HepG2 (cell line): ENCODE results near the gene TIAM1. TPM values are rescaled to one million over a fixed set of nuclear protein-coding genes. Genes with fewer than 3 reads are reported as not detected.

Experiments used
- ATAC-seq: fragments of 200-7000 bp; cut with Tn5 transposase; 3 replicates; pipeline ENCODE4 v1.9.1; 2020; ENCODE audit warnings: mild to moderate bottlenecking, moderate library complexity
- BruUV-seq: library from RNA; stranded (reverse); fragments of 400-500 nt; replicated peaks from 2 replicates; lab custom pipeline; 2021; lab: Mats Ljungman, UMichigan
- CTCF ChIA-PET: fragments of 300-600 bp; formaldehyde crosslinking; extraction: SDS; loops from one replicate; lab custom pipeline; 2021; ENCODE audit warnings: low total read pairs, inconsistent platforms, low intra/inter-chr PET ratio; lab: Yijun Ruan, JAX
- POLR2A ChIA-PET: fragments of 350-600 bp; sonication (Branson Sonifier 250); formaldehyde crosslinking; loops from one replicate; lab custom pipeline; 2020; ENCODE audit warnings: antibody characterized with exemption, inconsistent platforms; lab: Yijun Ruan, JAX
- DNase-seq: peaks from one replicate; pipeline ENCODE4 v3.0.0-alpha.2; 2015; ENCODE audit warnings: low spot score
- FAIRE-seq: peaks from 3 replicates; lab custom pipeline; 2011; peaks lifted over from hg19 to GRCh38; lab: Jason Lieb, UNC
- H2AFZ ChIP-seq: one replicate; pipeline ENCODE4 v1.6.1; 2011; ENCODE audit warnings: low read length, inconsistent platforms
- H3K27ac ChIP-seq: fragments of 300-600 bp; 3 replicates; pipeline ENCODE4 v1.8.0; 2011; ENCODE audit warnings: mixed run types, mild to moderate bottlenecking, mixed read lengths, low read length, inconsistent platforms; ENCODE audit not compliant: insufficient read depth; ENCODE audit errors: extremely low read length
- H3K27me3 ChIP-seq, 2 experiments: fragments of 200-600 bp in 1 of 2; 2 replicates in 1 of 2; 3 replicates in 1 of 2; pipeline versions ENCODE4 v1.6.0 to v1.8.0; 2011; ENCODE audit warnings: low read length in 2 of 2, mild to moderate bottlenecking in 2 of 2, moderate library complexity in 2 of 2, inconsistent platforms in 1 of 2; ENCODE audit not compliant: insufficient read depth in 2 of 2, control insufficient read depth in 1 of 2
- H3K36me3 ChIP-seq, 2 experiments: fragments of 200-600 bp in 1 of 2; replicated peaks in 1 of 2; 2 replicates in 1 of 2; 3 replicates in 1 of 2; pipeline versions ENCODE4 v1.5.1 to v1.8.0; 2011; ENCODE audit warnings: low read length in 2 of 2, inconsistent platforms in 1 of 2; ENCODE audit not compliant: insufficient read depth in 2 of 2, control insufficient read depth in 1 of 2
- H3K4me1 ChIP-seq: 2 replicates; pipeline ENCODE4 v1.5.1; 2012; ENCODE audit warnings: low read length, inconsistent platforms; ENCODE audit not compliant: insufficient read depth
- H3K4me2 ChIP-seq: 2 replicates; pipeline ENCODE4 v1.6.0; 2011; ENCODE audit warnings: low read depth, low read length, inconsistent platforms
- H3K4me3 ChIP-seq, 3 experiments: fragments of 200-600 bp in 1 of 3; sonication (generic), shearing (Covaris generic) in 1 of 3; replicated peaks in 1 of 3; 2 replicates each; pipeline ENCODE4 v1.5.1; 2011 to 2016; ENCODE audit warnings: low read length in 3 of 3, inconsistent platforms in 2 of 3, low read depth in 2 of 3, mild to moderate bottlenecking in 2 of 3, control low read depth in 1 of 3, mixed read lengths in 1 of 3; ENCODE audit not compliant: insufficient read depth in 1 of 3
- H3K79me2 ChIP-seq: one replicate; pipeline ENCODE4 v1.6.1; 2011; ENCODE audit warnings: low read length, inconsistent platforms; ENCODE audit not compliant: insufficient read depth
- H3K9ac ChIP-seq: 2 replicates; pipeline ENCODE4 v1.6.0; 2011; ENCODE audit warnings: mild to moderate bottlenecking, low read depth, low read length, inconsistent platforms; ENCODE audit not compliant: insufficient read depth
- H3K9me3 ChIP-seq: 2 replicates; pipeline ENCODE4 v1.5.1; 2012; ENCODE audit warnings: mild to moderate bottlenecking, low read length
- H4K20me1 ChIP-seq: 2 replicates; pipeline ENCODE4 v1.6.0; 2011; ENCODE audit warnings: inconsistent platforms, mild to moderate bottlenecking, low read length, moderate library complexity; ENCODE audit not compliant: insufficient read depth
- FOXM1 ChIP-seq: sonication (generic); formaldehyde crosslinking; IDR thresholded peaks from 2 replicates; pipeline ENCODE4 v1.5.0; 2020; ENCODE audit warnings: missing genetic modification reagents
- GABPB1 ChIP-seq: IDR thresholded peaks from 2 replicates; pipeline ENCODE4 v1.6.1; 2016; ENCODE audit warnings: mild to moderate bottlenecking, missing genetic modification reagents, moderate library complexity, missing compliant biosample characterization
- MTERF4 ChIP-seq: sonication (generic); formaldehyde crosslinking; IDR thresholded peaks from 2 replicates; pipeline ENCODE4 v1.8.0; 2023; ENCODE audit warnings: mild to moderate bottlenecking, missing genetic modification reagents
- SNAPC4 ChIP-seq: sonication (generic); formaldehyde crosslinking; IDR thresholded peaks from 2 replicates; pipeline ENCODE4 v1.4.0; 2020; ENCODE audit warnings: mild to moderate bottlenecking, missing genetic modification reagents
- STAT6 ChIP-seq: sonication (generic); formaldehyde crosslinking; IDR thresholded peaks from 2 replicates; pipeline ENCODE4 v1.4.0; 2020; ENCODE audit warnings: missing genetic modification reagents, mild to moderate bottlenecking, borderline replicate concordance
- ZFP1 ChIP-seq: IDR thresholded peaks from 2 replicates; pipeline ENCODE4 v1.6.1; 2016
- ZFP82 ChIP-seq: sonication (generic); formaldehyde crosslinking; IDR thresholded peaks from 2 replicates; pipeline ENCODE4 v1.5.1; 2020; ENCODE audit warnings: mild to moderate bottlenecking, missing genetic modification reagents, borderline replicate concordance
- ZMYM3 ChIP-seq: sonication (generic); formaldehyde crosslinking; IDR thresholded peaks from 2 replicates; pipeline ENCODE4 v1.5.1; 2020; ENCODE audit warnings: mild to moderate bottlenecking, missing genetic modification reagents
- WGBS: methylation state at CpG from one replicate; pipeline ENCODE4 v1.1.6; 2017; ENCODE audit warnings: low lambda C conversion rate; 5-methylcytosine and 5-hydroxymethylcytosine counted together
- in situ Hi-C: cut with HindIII; loops from 2 replicates; pipeline ENCODE4 v1.10.0; 2017; ENCODE audit warnings: low pct_unique_long_range_greater_than_20kb; ENCODE audit not compliant: extremely low pct_ligation_motif_present
- intact Hi-C: fragments of 100-400 bp; cut with micrococcal nuclease; formaldehyde crosslinking; loops from one replicate; pipeline ENCODE4 v1.10.0; 2022; ENCODE audit not compliant: unreplicated experiment
- polyA plus RNA-seq, 8 experiments: library from polyadenylated mRNA; depleted of rRNA in 3 of 8; stranded (reverse) in 7 of 8; unstranded in 1 of 8; fragments of >200 nt; fragmentation: Illumina TruSeq in 4 of 8; extraction: Trizol in 4 of 8; gene quantifications; 2 replicates each; pipeline versions ENCODE4 v1.2.1 to v1.2.3, GENCODE V29; 2011 to 2016; ENCODE audit warnings: low read depth in 4 of 8, missing spikeins in 1 of 8, mixed read lengths in 1 of 8; ENCODE audit not compliant: insufficient read depth in 1 of 8
- total RNA-seq, 5 experiments: library from RNA; depleted of rRNA; stranded (reverse); fragments of >200 nt; fragmentation: Illumina TruSeq; extraction: Trizol; gene quantifications; 2 replicates each; pipeline ENCODE4 v1.2.3, GENCODE V29; 2016; ENCODE audit warnings: low read depth in 1 of 5

Gene TIAM1
- total and polyA plus RNA-seq, 2 of the 13 experiments (the other 11 are each of a cell fraction or from before 2014, with no cell fraction given) = 0.13 to 0.24 TPM

GRCh38 chr21:31382060-31382459 is 38.0 kb upstream of the TIAM1 start:
- Histone ChIP-seq H3K4me1 (no peaks in the 10 kb centered on the region), H3K4me3 (no peak overlapping the region), H3K9me3 (no peaks in the 10 kb centered on the region), H3K36me3 (no peaks in the 10 kb centered on the region), H3K4me2 (no peak overlapping the region), H3K27me3 (no peaks in the 10 kb centered on the region), H4K20me1 (no peaks in the 10 kb centered on the region), H3K9ac (no peak overlapping the region), H3K79me2 (no peaks in the 10 kb centered on the region), H2AFZ (no peak overlapping the region), H3K27ac (no peak overlapping the region)
- DNase-seq (no peak), ATAC-seq (no peak), FAIRE-seq (no peak)
- WGBS = 74% methylated on average over 5 of the region's 5 CpGs
- no TSS peak for BruUV-seq
- ChIA-PET POLR2A (no interaction called here), CTCF (no interaction called here)
- intact Hi-C loops (no loop called here), in situ Hi-C loops (no loop called here)
- TF ChIP-seq ZFP1 (CRISPR knock-in tag) (no peak), ZFP82 (CRISPR knock-in tag) (no peak), FOXM1 (CRISPR knock-in tag) (no peak), ZMYM3 (CRISPR knock-in tag) (no peak), STAT6 (CRISPR knock-in tag) (no peak), GABPB1 (CRISPR knock-in tag) (no peak), MTERF4 (CRISPR knock-in tag) (no peak), SNAPC4 (CRISPR knock-in tag) (no peak)
